LHCN-M2 (cell line): Measurements from ENCODE around the gene PROSER1. TPM values are rescaled to one million over a fixed set of nuclear protein-coding genes. Genes with fewer than 3 reads are reported as not detected.
A peak's percentile ranks its signal among the peaks of the same experiment; 100 is the strongest.
"Not testable (repeated sequence)": the region's sequence is repeated elsewhere in the genome, so short reads cannot be mapped to it uniquely, and the experiment has no call there.

Experiments
- DNase-seq: peaks from one replicate; pipeline ENCODE4 v3.0.0-alpha.2; 2012; ENCODE audit warnings: low read depth
- total RNA-seq: library from RNA; depleted of rRNA; stranded (reverse); fragments of >200 nt; gene quantifications from 2 replicates; pipeline ENCODE4 v1.2.3, GENCODE V29; 2014

PROSER1 gene
- total RNA-seq, 1 experiment from 2014 or later: 12.4 TPM

DNA sequence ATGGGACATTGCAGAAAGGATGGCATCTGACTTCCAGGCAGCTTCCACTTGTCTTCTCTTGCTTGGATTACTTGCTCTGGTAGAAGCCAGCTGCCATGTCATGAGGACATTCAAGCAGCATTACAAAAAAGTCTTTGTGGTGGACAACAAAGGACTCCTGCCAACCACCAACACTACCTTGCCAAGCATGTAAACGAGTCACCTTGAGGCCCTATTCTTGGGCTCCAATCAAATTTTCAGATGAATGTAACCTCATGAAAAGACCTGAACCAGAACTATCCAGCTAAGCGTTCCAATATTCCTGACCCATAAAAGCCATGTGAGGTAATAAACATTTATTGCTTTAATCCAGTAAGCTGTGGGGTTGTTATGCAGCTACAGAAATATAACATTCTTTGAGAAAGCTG, 12.5 kb downstream of the PROSER1 start:
- no peak for DNase-seq

DNA sequence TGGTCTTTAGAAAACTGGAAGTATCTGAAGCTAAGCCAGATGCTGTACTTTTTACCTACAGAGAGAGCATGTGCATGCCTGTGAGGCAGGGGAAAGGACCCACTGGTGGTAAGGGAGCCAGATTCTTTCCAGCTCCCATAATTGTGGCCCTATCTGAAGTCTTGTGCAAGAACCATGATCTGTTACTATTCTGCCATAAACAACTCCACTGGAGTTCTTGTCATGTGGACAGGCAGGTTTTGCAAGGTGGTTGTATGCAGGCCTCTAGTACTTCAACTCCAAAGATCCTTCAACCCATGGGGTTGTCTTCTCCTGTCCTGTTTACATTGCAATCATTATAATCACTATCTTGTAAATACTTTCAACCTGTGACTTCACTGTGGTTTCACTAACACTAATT, 14.1 kb downstream of the PROSER1 start:
- no peak for DNase-seq

GRCh38 chr13:39023316-39023715, 14.6 kb downstream of the PROSER1 start:
- no peak for DNase-seq

DNA sequence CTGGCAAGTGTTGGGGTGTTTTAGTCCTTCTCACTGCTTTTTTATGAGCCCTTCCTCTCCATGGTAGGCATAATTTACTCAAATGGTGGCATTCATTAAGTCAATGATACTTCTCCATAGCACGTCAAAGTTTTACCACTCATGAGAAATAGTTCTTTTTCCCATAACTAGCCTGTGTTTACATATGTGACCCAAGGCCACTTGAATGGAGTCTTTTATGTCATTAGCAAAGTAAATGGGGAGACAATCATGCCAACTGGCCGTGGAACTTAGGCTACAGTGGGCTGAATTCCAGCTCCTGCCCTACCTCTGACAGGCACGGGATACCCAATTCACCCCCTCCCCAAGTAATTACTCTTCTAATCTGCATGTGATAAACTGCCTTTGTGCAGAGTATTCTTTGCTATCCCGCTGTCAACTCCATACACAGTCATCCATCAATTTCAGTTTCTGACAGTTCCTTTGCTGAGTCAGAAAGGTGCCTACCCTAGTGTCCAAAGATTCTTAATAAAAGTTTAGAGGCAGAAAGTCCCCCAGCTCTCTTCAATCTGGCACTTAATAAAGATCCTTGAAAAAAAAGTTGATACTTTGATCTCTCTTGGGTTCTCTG, 16.9 kb downstream of the PROSER1 start:
- no peak for DNase-seq

DNA sequence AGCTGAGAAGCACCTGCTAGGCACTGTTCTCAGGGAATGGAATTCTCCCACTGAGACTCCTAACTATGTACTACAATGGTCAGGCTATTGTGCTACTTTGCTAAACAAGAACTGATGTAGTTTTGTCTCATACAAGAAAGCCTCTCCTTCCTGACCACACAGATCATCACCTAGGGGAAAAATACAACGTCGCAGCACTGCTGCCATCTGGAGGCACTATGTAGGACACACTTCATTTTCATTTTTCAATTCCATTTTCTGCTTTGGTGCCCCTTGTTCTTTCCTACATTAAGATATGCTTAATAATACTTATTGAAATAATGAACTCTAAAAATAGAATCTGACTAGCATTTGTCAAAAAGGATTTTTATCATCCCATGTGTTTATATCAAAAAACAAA, 21.1 kb downstream of the PROSER1 start:
- DNase-seq: peak; percentile 25

DNA sequence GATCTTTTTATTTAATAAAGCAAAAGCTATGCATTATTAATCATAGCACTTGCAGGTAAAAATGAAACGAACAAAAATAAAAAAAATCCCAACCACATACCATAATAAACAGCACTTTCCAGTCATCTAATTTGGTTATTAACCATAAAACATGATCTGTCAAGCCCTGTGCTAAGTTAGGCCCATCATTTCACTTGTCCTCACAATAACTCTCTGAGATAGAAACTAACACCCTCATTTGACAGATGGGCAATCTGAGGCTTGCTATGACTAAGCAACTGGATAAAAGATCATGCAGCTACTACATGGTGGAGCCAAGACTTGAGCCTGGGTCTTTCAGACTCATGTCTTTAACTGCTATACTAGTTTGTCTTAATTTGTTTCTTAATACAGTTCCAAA, 21.8 kb downstream of the PROSER1 start:
- no peak for DNase-seq

DNA sequence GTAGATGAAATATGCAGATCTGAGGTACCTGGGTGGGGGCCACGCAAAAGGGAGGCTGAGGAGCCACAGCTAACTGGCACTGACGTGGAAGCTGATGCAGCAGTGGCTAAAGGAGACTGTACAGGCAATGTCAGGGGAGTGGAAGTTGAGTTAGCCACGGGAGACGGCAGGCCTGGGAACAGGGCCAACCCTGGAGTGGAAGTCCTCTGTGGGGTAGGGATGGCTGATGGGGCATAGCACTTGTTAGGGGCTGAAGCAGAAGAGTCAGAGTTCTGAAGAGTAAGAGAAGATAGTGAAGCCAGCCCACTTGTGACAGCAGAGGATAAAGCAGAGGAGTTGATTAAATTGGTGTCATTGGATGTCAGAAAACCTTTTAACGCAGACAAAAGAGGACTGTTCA, 24.4 kb downstream of the PROSER1 start:
- DNase-seq: no peak

DNA sequence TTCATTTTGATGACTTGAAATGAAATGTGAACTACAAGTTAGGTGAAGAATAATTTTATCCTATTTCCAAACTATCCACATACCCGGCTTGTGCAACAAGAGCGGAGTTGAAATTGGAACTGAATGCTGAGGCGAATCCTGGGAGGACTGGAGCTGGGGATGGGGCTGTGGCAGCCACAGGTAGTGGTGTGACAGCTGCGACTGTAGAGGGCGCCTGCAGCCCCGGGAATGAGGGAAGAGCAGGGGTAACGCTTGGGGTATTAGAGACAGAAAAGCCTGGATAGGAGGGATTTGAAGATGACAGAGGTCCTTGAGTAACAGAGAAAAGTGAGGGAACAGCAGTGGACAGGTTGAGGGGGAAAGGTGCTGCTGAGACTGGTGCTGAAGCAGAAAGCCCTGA, 25.3 kb downstream of the PROSER1 start:
- no peak for DNase-seq

- DNase-seq: not testable (repeated sequence)
These were observed 31.3 kb downstream of the PROSER1 start for GRCh38 chr13:39006371-39007111.

- no peak for DNase-seq
These were observed 39.1 kb downstream of the PROSER1 start for GRCh38 chr13:38998739-38999138.

GRCh38 chr13:38993381-38993780, 44.5 kb downstream of the PROSER1 start:
- no peak for DNase-seq

DNA sequence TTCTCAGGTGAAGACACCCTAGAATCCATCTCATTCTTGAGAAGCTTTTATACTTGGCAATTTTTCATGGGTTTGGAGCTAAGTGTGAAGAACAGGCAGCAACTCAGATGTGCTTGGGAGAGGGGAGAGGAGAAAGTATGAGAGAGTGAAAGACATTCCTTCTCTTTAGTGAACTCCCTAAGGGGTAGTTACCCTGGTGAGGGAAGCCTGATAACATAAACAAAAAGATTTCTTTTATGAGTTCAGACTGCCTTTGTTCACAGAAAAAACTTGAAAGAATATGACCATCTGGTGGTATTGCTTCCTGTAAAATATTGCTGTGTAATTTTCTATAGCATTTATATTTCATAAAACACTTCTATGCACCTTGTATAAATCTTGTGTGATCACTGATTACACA, 47.2 kb downstream of the PROSER1 start, which contains the start of gene STOML3:
TSS of gene STOML3 (minus strand) at position 139 of the 400 bp plus-strand sequence. CDS start at position 29, 110 bp downstream.
- peak; percentile 9 for DNase-seq

DNA sequence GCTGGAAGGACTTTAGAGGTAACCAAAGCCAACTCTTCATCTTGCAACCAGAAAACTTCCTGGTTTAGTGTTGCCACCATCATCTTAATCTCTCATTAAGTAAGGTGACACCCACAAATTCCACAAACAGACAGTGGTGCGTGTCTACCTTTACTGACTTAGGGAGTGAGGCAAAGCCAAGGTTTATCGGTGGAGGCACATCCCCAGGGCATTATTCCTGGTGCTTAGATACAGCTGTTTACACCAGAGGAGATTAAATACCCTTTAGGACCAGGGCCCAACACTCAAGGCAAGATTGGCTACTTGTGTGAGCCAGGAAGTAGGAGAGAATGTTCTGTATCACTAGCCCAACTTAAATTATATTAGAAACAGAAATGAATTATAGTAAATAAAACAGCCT, 56.8 kb downstream of the PROSER1 start:
- no peak for DNase-seq

GRCh38 chr13:38980750-38981078, 57.2 kb downstream of the PROSER1 start:
- DNase-seq: no peak

- peak; percentile 7 for DNase-seq
These were observed 57.8 kb downstream of the PROSER1 start for GRCh38 chr13:38979891-38980749.

DNA sequence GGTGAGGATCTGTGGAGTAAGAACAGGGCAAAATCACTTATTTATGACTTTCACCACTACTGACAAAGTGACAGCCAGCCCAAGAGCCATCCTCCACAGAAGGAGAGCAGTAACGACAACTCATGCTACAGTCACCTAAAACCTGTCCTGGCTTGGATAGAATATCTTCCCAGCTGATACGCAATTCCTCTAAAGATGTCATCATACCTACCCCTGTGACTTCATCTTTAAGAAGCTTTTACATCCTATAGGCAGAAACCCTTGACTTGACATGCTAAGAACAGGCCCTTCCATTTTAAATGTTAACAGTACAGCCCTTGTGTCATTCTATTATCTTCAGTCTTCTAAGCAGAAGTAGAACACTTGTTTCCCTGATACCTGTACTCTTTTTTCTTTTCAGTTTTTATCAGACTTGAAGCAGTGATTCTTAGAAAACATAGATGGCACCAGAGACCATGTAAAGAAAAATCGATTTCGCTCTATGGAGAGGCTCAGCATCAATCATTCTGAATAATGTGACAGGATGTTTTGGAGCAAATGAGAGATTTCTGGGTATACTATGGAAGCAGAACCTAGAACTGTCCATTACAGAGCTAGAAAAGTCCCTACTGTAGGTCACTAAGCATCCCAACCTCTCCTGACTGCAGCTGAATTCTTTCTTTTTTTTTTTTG, 67.4 kb downstream of the PROSER1 start:
- no peak for DNase-seq

GRCh38 chr13:38969187-38969586, 68.7 kb downstream of the PROSER1 start:
- DNase-seq: no peak

- DNase-seq: no peak
These were observed 70.4 kb downstream of the PROSER1 start for GRCh38 chr13:38967446-38967845.

DNA sequence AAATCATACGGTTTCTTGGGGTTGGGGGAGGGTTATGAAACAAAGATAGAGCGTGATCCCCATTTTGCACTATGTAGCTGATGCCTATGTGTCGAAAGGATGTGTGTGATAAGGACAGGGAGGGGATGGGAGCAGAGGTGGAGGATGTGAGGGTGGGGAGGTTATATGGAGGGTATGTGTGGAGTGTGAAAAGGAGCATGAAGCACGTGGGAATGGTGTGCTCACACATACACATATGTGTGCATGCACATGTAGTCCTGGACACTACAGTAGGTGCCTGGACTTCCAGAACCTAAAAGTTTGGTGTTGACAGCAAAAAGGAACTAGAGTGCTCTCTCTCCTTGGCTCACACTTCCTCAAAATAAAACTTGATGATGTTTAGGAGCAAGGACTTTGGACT, 72.6 kb downstream of the PROSER1 start:
- DNase-seq: no peak

- no peak for DNase-seq
These were observed 77.7 kb downstream of the PROSER1 start for GRCh38 chr13:38960175-38960574.
